ENCODE measurements around the gene SFI1. TPM values are rescaled to one million over a fixed set of nuclear protein-coding genes. Genes with fewer than 3 reads are reported as not detected.
A peak's percentile ranks its signal among the peaks of the same experiment; 100 is the strongest.
"Not testable (repeated sequence)": the region's sequence is repeated elsewhere in the genome, so short reads cannot be mapped to it uniquely, and the experiment has no call there.

Gene SFI1
- total RNA-seq, 5 donors from 2014 or later (not counting 1 experiment from before 2014, with no cell fraction given), result 284 to 383 (median 304) TPM

GRCh38 chr22:31481129-31481528 is 15.2 kb upstream of the SFI1 start:
- Histone ChIP-seq H3K27ac (ENCODE audit: low read length) (no peak overlapping the region), H3K4me1 (ENCODE audit: control insufficient read depth in 1 of 2, extremely low read depth in 1 of 2, insufficient read depth in 2 of 2, low read length in 2 of 2) (peaks cover 0 to 2% of the 10 kb centered on the region in 2 experiments), H3K27me3 (replicated peaks in 1 of 2; ENCODE audit: control insufficient read depth in 2 of 2, extremely low read depth in 1 of 2, insufficient read depth in 2 of 2, low read length in 1 of 2) (no peaks in the 10 kb centered on the region), H3K9me3 (no peaks in the 10 kb centered on the region), H3K4me3 (ENCODE audit: control insufficient read depth in 1 of 2, extremely low read depth in 1 of 2, low read length in 1 of 2) (no peak overlapping the region), H3K36me3 (ENCODE audit: control insufficient read depth in 2 of 2, extremely low read depth in 1 of 2, insufficient read depth in 1 of 2, low read length in 1 of 2) (peaks cover 10 to 53% of the 10 kb centered on the region in 2 donors)
- ATAC-seq (replicated peaks in 1 of 4) (no peak), DNase-seq (no peak)
- ChIA-PET POLR2A (no interaction called here), CTCF (no interaction called here)
- Mint-ChIP-seq H3K4me3 (no peak overlapping the region), H3K27ac (no peak overlapping the region), H3K27me3 (no peaks in the 10 kb centered on the region), H3K4me1 (peaks cover 31 to 34% (median 34%) of the 10 kb centered on the region in 3 donors), H3K36me3 (peaks cover 45% of the 10 kb centered on the region), H3K9me3 (no peaks in the 10 kb centered on the region)
- 100% methylated on average over 1 of the region's 3 CpGs for WGBS (ENCODE audit: insufficient coverage)

- H3K9me3 ChIP-seq; DNase-seq; H3K4me3 ChIP-seq (ENCODE audit: control insufficient read depth in 1 of 2, extremely low read depth in 1 of 2, low read length in 1 of 2); H3K9me3 Mint-ChIP-seq; H3K27ac ChIP-seq (ENCODE audit: low read length); ATAC-seq (replicated peaks in 1 of 4); H3K27ac Mint-ChIP-seq; H3K4me3 Mint-ChIP-seq; H3K27me3 ChIP-seq (replicated peaks in 1 of 2; ENCODE audit: control insufficient read depth in 2 of 2, extremely low read depth in 1 of 2, insufficient read depth in 2 of 2, low read length in 1 of 2); CTCF ChIA-PET; H3K27me3 Mint-ChIP-seq; H3K4me1 ChIP-seq (ENCODE audit: control insufficient read depth in 1 of 2, extremely low read depth in 1 of 2, insufficient read depth in 2 of 2, low read length in 2 of 2): not testable (repeated sequence)
- 85% methylated on average over 3 of the region's 8 CpGs for WGBS (ENCODE audit: insufficient coverage)
- Mint-ChIP-seq H3K36me3 (peaks cover 43% of the 10 kb centered on the region), H3K4me1 (peaks cover 32 to 38% (median 34%) of the 10 kb centered on the region in 3 donors)
- peaks cover 10 to 58% of the 10 kb centered on the region in 2 donors for H3K36me3 ChIP-seq (ENCODE audit: control insufficient read depth in 2 of 2, extremely low read depth in 1 of 2, insufficient read depth in 1 of 2, low read length in 1 of 2)
- POLR2A ChIA-PET, result interaction anchor here in 1 of 2 donors (0.5 to 0.7 kb wide), 2 partner anchors 10 to 86 kb away, joined by 5 to 6 read pairs; no protein-coding TSS in a partner anchor
Measured at GRCh38 chr22:31482470-31482869, 13.9 kb upstream of the SFI1 start.

- H3K27ac Mint-ChIP-seq; H3K4me3 Mint-ChIP-seq; H3K9me3 ChIP-seq; H3K27me3 ChIP-seq (replicated peaks in 1 of 2; ENCODE audit: control insufficient read depth in 2 of 2, extremely low read depth in 1 of 2, insufficient read depth in 2 of 2, low read length in 1 of 2); H3K27me3 Mint-ChIP-seq; DNase-seq; H3K27ac ChIP-seq (ENCODE audit: low read length); H3K9me3 Mint-ChIP-seq; H3K4me3 ChIP-seq (ENCODE audit: control insufficient read depth in 1 of 2, extremely low read depth in 1 of 2, low read length in 1 of 2); ATAC-seq (replicated peaks in 1 of 4): not testable (repeated sequence)
- Histone ChIP-seq H3K4me1 (ENCODE audit: control insufficient read depth in 1 of 2, extremely low read depth in 1 of 2, insufficient read depth in 2 of 2, low read length in 2 of 2) (peaks cover 13 to 23% of the 10 kb centered on the region in 2 experiments), H3K36me3 (ENCODE audit: control insufficient read depth in 2 of 2, extremely low read depth in 1 of 2, insufficient read depth in 1 of 2, low read length in 1 of 2) (peaks cover 3 to 30% of the 10 kb centered on the region in 2 donors)
- POLR2A ChIA-PET, result interaction anchor here (0.6 to 0.7 kb wide), 2 partner anchors 13 to 14 kb away, joined by 5 read pairs; no protein-coding TSS in a partner anchor
- peaks cover 53 to 57% (median 56%) of the 10 kb centered on the region in 3 donors for H3K4me1 Mint-ChIP-seq
- WGBS (ENCODE audit: insufficient coverage), result 97% methylated on average over 9 of the region's 11 CpGs
- H3K36me3 Mint-ChIP-seq, result peaks cover 28% of the 10 kb centered on the region
- CTCF ChIA-PET, result interaction anchor here in 1 of 2 donors (0.8 kb wide), 1 partner anchor 1301 kb away, joined by 3 read pairs; no protein-coding TSS in a partner anchor
Measured at GRCh38 chr22:31486369-31486768, 10.0 kb upstream of the SFI1 start.

GRCh38 chr22:31486951-31487350 is 9.4 kb upstream of the SFI1 start:
- H3K9me3 ChIP-seq, result no peaks in the 10 kb centered on the region
- no peak for DNase-seq
- Mint-ChIP-seq H3K27ac (peak overlapping the region in 1 of 2 donors; percentile 39), H3K36me3 (peaks cover 23% of the 10 kb centered on the region), H3K4me3 (no peak overlapping the region), H3K27me3 (no peaks in the 10 kb centered on the region), H3K9me3 (no peaks in the 10 kb centered on the region), H3K4me1 (peaks cover 55 to 61% (median 59%) of the 10 kb centered on the region in 3 donors)
- no peak for ATAC-seq (replicated peaks in 1 of 4)
- H3K4me1 ChIP-seq (ENCODE audit: control insufficient read depth in 1 of 2, extremely low read depth in 1 of 2, insufficient read depth in 2 of 2, low read length in 2 of 2), result peaks cover 15 to 29% of the 10 kb centered on the region in 2 experiments
- H3K27me3 ChIP-seq (replicated peaks in 1 of 2; ENCODE audit: control insufficient read depth in 2 of 2, extremely low read depth in 1 of 2, insufficient read depth in 2 of 2, low read length in 1 of 2), result no peaks in the 10 kb centered on the region
- no peak overlapping the region for H3K4me3 ChIP-seq (ENCODE audit: control insufficient read depth in 1 of 2, extremely low read depth in 1 of 2, low read length in 1 of 2)
- ChIA-PET CTCF (no interaction called here), POLR2A (interaction anchor here in 1 of 2 donors (0.7 kb wide), 1 partner anchor 14 kb away, joined by 5 read pairs; no protein-coding TSS in a partner anchor)
- no CpG with 5 or more reads among the region's 2 CpGs for WGBS (ENCODE audit: insufficient coverage)
- H3K27ac ChIP-seq (ENCODE audit: low read length), result no peak overlapping the region
- peaks cover 3 to 25% of the 10 kb centered on the region in 2 donors for H3K36me3 ChIP-seq (ENCODE audit: control insufficient read depth in 2 of 2, extremely low read depth in 1 of 2, insufficient read depth in 1 of 2, low read length in 1 of 2)

GRCh38 chr22:31488346-31488883 is 7.9 kb upstream of the SFI1 start:
- peak overlapping the region; percentile 84 to 85 for H3K27ac Mint-ChIP-seq
- ATAC-seq (replicated peaks in 1 of 4), result no peak
- DNase-seq, result peak in 1 of 35 experiments; percentile 9
- WGBS (ENCODE audit: insufficient coverage), result no CpG with 5 or more reads among the region's 6 CpGs
- Histone ChIP-seq H3K27me3 (replicated peaks in 1 of 2; ENCODE audit: control insufficient read depth in 2 of 2, extremely low read depth in 1 of 2, insufficient read depth in 2 of 2, low read length in 1 of 2) (no peaks in the 10 kb centered on the region), H3K27ac (ENCODE audit: low read length) (peak overlapping the region; percentile 40), H3K4me3 (ENCODE audit: control insufficient read depth in 1 of 2, extremely low read depth in 1 of 2, low read length in 1 of 2) (peak overlapping the region in 1 of 2 donors; percentile 51), H3K4me1 (ENCODE audit: control insufficient read depth in 1 of 2, extremely low read depth in 1 of 2, insufficient read depth in 2 of 2, low read length in 2 of 2) (peaks cover 15 to 29% of the 10 kb centered on the region in 2 experiments), H3K9me3 (no peaks in the 10 kb centered on the region), H3K36me3 (ENCODE audit: control insufficient read depth in 2 of 2, extremely low read depth in 1 of 2, insufficient read depth in 1 of 2, low read length in 1 of 2) (peaks cover 0 to 25% of the 10 kb centered on the region in 2 donors)
- H3K9me3 Mint-ChIP-seq, result no peaks in the 10 kb centered on the region
- ChIA-PET CTCF (interaction anchor here (0.6 to 1.1 kb wide), 2 partner anchors 37 to 83 kb away, joined by 3 to 4 read pairs; no protein-coding TSS in a partner anchor), POLR2A (no interaction called here)
- H3K27me3 Mint-ChIP-seq, result no peaks in the 10 kb centered on the region
- peaks cover 19% of the 10 kb centered on the region for H3K36me3 Mint-ChIP-seq
- H3K4me1 Mint-ChIP-seq, result peaks cover 47 to 56% (median 56%) of the 10 kb centered on the region in 3 donors
- peak overlapping the region; percentile 79 to 81 (median 81) for H3K4me3 Mint-ChIP-seq

- Histone ChIP-seq H3K27me3 (replicated peaks in 1 of 2; ENCODE audit: control insufficient read depth in 2 of 2, extremely low read depth in 1 of 2, insufficient read depth in 2 of 2, low read length in 1 of 2) (no peaks in the 10 kb centered on the region), H3K9me3 (no peaks in the 10 kb centered on the region), H3K27ac (ENCODE audit: low read length) (peak overlapping the region; percentile 40), H3K4me1 (ENCODE audit: control insufficient read depth in 1 of 2, extremely low read depth in 1 of 2, insufficient read depth in 2 of 2, low read length in 2 of 2) (peaks cover 15 to 35% of the 10 kb centered on the region in 2 experiments), H3K36me3 (ENCODE audit: control insufficient read depth in 2 of 2, extremely low read depth in 1 of 2, insufficient read depth in 1 of 2, low read length in 1 of 2) (peaks cover 0 to 18% of the 10 kb centered on the region in 2 donors), H3K4me3 (ENCODE audit: control insufficient read depth in 1 of 2, extremely low read depth in 1 of 2, low read length in 1 of 2) (peak overlapping the region; percentile 51 to 55)
- Mint-ChIP-seq H3K4me1 (peaks cover 40 to 54% (median 52%) of the 10 kb centered on the region in 3 donors), H3K9me3 (no peaks in the 10 kb centered on the region), H3K36me3 (peaks cover 12% of the 10 kb centered on the region), H3K27me3 (no peaks in the 10 kb centered on the region), H3K27ac (peak overlapping the region; percentile 84 to 85), H3K4me3 (peak overlapping the region; percentile 79 to 89 (median 81))
- peak; percentile 5 to 29 (median 16) for ATAC-seq (replicated peaks in 1 of 4)
- CTCF ChIA-PET, result interaction anchor here (0.5 to 1.1 kb wide), 3 partner anchors 11 to 82 kb away, joined by 3 to 4 read pairs (median 3); no protein-coding TSS in a partner anchor
- peak in 15 of 35 experiments; percentile 2 to 51 (median 8) for DNase-seq
- under 1% methylated on average over 59 of the region's 61 CpGs for WGBS (ENCODE audit: insufficient coverage)
- POLR2A ChIA-PET, result interaction anchor here in 1 of 2 donors (0.6 kb wide), 1 partner anchor 19 kb away, joined by 3 read pairs; no protein-coding TSS in a partner anchor
Measured at GRCh38 chr22:31488988-31489617, 7.2 kb upstream of the SFI1 start.

All from T-cell (primary cell).